ENCODE measurements around the gene PACSIN2.

The PACSIN2 gene

DNA sequence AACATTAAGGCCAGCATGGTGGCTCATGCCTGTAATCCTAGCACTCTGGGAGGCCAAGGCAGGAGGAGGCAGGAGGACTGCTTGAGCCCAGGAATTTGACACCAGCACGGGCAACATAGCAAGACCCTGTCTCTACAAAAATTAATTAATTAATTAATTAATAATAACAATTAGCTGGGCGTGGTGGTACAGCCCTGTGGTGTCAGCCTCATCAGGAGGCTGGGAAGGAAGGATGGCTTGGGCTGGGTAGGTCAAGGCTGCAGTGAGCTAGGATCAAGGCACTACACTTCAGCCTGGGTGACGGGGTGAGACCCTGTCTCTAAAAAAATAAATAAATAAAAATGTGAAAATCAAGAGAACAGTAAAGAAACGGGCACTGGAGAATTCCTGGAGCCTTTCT lies 159.2 kb downstream of the PACSIN2 start:
- no peak for DNase-seq

- no peak for DNase-seq
These were observed 159.7 kb downstream of the PACSIN2 start for GRCh38 chr22:42855211-42855610.

- no peak for DNase-seq
These were observed 165.9 kb downstream of the PACSIN2 start for GRCh38 chr22:42848941-42849550.

DNA sequence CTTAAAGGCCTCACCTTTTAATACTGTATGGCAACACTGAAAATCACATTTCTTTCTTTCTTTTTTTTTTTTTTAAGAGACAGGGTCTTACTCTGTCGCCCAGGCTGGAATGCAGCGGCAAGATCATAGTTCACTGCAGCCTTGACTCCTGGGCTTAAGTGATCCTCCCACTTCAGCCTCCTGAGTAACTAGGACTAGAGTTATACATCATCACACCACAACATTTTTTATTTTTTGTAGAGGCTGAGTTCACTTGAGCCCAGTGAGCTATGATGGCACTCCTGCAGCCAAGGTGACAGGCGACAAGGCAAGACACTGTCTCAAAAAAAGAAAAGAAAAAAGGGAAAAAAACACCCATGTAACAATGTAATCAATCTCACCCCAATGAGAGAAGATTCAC lies 167.8 kb downstream of the PACSIN2 start:
- no peak for DNase-seq

- DNase-seq, result no peak
These were observed 170.2 kb downstream of the PACSIN2 start for GRCh38 chr22:42844756-42845155.

GRCh38 chr22:42842658-42843370 lies 172.1 kb downstream of the PACSIN2 start:
- DNase-seq, result no peak

DNA sequence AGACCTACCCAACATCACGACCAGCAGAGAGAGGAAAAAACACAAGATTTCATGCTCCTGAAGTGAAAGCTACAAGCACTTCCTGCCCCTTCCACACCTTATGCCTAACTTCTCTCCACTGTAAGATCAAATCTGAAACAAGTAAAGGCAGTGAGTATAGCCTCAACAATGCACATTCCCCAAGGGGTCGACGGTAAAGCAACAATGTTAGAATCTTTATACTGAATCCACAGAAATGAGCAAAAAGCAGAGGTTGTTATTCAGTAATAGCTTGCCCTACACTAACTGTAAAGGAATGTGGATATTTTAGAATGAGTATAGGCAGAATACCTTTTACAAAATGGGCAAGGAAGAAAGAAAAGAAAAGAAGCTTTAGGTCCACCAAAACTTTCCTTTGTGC lies 173.5 kb downstream of the PACSIN2 start:
- DNase-seq, result no peak

GRCh38 chr22:42837556-42837955 lies 177.4 kb downstream of the PACSIN2 start:
- no peak for DNase-seq

DNA sequence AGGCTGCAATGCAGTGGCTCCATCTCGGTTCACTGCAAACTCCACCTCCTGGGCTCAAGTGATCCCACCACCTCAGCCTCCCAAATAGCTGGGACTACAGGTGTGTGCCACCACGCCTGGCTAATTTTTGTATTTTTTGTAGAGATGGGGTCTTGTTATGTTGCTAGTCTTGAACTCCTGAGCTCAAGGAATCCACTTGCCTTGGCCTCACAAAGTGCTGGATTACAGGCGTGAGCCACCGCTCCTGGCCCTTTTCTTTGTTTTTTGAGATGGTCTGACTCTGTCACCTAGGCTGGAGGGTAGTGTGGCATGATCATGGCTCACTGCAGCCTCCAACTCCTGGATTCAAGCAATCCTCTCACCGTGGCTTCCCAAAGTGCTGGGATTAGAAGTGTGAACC lies 178.9 kb downstream of the PACSIN2 start:
- no peak for DNase-seq

DNA sequence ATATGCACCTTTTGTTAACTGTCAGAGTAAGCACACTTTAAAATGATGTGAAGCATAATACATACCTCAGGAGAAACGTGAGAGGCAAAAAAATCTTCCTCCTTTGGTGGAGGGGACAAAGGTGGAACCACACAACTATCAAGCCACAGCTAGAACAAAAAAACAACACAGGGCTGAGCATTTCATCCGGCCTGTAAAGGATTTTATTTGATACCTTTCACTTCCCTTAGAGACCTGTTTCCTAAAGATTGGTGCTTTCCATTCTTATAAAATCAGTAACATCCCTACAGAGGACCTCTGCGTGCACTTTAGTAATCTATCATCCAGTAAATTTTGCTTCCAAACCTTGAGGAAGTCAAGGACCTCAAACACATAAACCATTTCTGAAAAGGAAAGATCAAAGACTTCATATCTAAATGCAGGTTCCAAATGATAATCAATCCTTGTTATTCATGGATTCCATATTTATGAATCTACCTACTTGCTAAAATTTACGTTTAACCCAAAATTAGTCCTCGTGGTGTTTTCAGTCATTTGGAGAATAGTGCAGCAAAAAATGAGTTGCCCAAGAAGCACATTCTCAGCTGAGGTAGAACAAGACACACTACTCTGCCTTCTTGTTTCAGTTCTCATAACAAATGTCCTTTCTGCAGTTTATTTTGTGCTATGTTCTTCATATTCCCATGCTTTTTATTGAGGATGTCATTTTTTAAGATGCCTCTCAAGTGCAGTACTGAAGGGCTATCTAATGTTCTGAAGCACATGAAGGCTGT lies 180.6 kb downstream of the PACSIN2 start:
- no peak for DNase-seq

- no peak for DNase-seq
These were observed 181.8 kb downstream of the PACSIN2 start for GRCh38 chr22:42833104-42833503.

- no peak for DNase-seq
These were observed 183.2 kb downstream of the PACSIN2 start for GRCh38 chr22:42831712-42832111.

DNA sequence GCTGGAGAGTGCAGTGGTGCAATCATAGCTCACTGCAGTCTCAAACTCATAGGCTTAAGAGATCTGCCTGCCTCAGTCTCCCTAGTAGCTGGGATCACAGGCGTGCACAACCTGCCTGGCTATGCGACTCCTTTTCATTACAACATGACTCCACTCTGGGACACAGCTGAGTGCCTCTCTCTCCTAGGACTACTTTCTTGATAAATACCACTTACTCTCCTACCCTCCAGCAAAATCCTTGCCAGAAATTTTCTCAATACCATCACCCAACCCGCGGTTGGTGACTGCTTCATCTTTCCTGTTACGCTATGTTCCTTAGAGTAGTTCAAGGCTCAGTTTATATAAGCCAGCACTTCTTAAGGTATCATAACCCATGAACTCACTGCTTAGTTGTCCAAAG lies 184.8 kb downstream of the PACSIN2 start:
- DNase-seq, result no peak

GRCh38 chr22:42829302-42829701 lies 185.6 kb downstream of the PACSIN2 start:
- DNase-seq, result no peak

DNA sequence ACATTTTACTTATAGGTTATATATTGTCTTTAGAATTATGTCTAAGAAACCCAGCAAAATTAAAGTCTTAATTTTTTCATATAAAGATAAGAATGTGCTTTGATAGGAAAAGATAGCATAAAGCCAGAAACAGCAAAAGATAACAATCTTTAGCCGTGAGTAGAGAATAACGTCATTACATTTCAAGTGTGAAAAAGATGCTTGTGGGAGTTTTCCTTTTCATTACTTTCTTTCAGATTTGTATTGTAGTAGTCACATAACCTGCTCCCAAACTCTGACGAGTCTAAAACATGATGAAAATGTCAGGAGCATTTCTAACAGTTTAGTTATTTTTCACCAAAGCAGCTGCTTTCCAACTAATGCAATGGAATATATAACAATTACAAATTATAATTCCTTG lies 189.2 kb downstream of the PACSIN2 start:
- DNase-seq, result no peak

- no peak for DNase-seq
These were observed 193.6 kb downstream of the PACSIN2 start for GRCh38 chr22:42821386-42821785.

DNA sequence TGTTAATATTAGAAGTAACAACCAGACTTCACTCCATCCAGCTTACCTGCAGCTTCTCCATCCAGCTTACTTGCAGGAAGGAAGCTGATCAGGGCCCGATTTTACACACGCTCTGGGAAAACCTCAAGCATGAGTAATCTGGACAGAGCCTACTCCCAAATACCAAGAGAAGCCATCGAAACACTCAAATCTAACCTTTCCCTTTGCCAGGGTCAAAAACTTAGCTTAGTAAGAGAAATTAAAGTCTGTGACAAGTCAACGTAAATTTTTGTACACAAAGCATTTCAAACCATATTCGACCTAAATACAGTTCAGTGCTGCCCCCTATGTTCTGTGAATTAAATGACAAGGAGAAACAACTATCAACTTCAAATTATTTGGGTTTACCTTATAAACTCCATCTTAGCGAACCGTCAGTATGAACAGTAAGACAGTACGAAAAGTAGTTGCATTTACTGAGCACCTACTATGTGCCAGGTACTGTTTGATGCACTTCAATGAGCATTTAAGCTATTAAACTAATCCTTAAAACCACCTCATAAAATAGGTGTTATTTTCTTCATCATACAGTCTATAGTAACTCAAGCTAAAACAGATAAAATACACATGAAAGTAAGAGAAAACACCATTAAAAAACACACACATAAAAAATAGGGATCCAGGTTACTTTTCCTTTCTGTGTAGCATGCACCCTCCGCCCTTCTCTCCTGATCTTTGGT lies 194.7 kb downstream of the PACSIN2 start:
- no peak for DNase-seq

Data from stimulated activated CD4-positive, alpha-beta T cell treated with anti-CD3 and anti-CD28 coated beads, Interleukin-2, amount 100 ng/mL, for 24 hours (primary cell).